Cerebellar nuclear complex (tissue), 1 donor: ENCODE results near the gene GPR32.
"Not testable (repeated sequence)": the region's sequence is repeated elsewhere in the genome, so short reads cannot be mapped to it uniquely, and the experiment has no call there.

ENCODE experiments used
- DNase-seq, 2 experiments: peaks; one replicate each; lab custom pipeline; 2025; lab: John Stamatoyannopoulos, UW

GPR32 gene, protein sequence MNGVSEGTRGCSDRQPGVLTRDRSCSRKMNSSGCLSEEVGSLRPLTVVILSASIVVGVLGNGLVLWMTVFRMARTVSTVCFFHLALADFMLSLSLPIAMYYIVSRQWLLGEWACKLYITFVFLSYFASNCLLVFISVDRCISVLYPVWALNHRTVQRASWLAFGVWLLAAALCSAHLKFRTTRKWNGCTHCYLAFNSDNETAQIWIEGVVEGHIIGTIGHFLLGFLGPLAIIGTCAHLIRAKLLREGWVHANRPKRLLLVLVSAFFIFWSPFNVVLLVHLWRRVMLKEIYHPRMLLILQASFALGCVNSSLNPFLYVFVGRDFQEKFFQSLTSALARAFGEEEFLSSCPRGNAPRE

DNA sequence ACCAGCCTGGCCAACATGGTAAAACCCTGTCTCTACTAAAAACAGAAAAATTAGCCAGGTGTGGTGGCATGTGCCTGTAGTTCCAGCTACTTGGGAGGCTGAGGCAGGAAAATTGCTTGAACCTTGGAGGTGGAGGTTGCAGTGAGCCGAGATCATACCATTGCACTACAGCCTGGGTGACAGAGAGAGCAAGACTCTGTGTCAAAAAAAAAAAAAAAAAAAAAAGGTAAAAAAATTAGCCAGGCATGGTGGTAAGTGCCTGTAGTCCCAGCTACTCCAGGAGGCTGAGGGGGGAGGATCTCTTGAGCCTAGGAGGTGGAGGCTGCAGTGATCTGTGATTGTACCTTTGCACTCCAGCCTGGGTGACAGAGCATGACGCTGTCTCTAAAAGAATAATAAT lies at the start of gene GPR32:
Gene GPR32 (plus strand): TSS at position 301 of the 400 bp plus-strand sequence. CDS start 137 bp downstream, outside the sequence.
- DNase-seq = not testable (repeated sequence)

DNA sequence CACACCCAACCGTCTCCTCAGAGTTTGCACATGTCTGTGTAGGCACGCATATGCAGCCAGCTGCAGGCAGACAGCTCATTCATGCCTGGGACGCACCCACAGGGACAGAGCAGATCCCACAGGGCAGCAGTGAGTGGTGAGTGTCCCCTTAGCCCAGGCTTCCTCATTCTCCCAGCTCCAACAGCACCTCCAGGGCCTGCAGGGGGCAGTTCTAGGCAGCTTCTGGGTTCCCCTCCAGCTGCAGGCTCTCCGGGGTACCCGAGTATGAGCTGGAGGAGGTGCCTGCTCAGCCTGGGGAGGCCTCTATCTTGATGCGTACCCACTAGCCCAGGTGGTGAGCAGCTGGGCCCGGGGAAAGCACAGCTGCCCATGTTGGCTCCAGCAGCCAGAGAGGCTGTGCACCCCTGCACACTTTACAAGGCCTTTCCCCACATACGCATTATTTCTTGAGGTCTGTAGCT lies 49.3 kb upstream of the GPR32 start:
- no peak for DNase-seq

DNA sequence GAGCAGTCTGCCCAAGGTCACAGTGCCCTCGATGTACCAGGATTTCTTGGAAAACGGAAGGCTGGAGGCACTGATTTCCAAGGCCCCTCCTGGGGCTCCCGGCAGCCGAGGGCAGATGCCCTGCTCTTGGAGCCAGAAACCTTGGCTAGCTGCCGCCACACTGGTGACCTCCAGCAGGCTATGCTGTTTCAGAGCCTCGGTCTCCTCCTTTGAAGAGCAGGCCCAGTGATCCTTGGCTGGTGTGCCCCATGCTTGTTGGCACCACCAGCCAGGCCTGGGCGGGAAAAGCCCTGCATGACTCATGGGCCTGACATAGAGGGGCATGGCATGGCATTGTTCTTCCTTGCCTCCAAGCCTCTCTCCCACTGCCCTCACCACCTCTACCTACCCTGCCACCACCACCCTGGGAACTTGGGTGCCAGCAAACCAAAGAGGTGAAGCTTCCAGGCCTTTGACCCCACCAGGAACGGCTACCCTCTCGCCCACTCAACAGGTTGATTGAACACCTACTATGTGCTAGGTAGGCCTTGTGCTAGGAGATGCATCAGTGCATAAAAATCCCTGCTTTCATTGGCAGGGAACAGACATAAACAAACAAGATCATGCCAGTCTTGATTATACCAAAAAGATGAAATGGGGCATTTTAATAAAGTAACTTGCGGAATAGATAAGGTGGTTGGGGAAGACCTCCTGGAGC lies 48.7 kb upstream of the GPR32 start:
- DNase-seq = no peak

DNA sequence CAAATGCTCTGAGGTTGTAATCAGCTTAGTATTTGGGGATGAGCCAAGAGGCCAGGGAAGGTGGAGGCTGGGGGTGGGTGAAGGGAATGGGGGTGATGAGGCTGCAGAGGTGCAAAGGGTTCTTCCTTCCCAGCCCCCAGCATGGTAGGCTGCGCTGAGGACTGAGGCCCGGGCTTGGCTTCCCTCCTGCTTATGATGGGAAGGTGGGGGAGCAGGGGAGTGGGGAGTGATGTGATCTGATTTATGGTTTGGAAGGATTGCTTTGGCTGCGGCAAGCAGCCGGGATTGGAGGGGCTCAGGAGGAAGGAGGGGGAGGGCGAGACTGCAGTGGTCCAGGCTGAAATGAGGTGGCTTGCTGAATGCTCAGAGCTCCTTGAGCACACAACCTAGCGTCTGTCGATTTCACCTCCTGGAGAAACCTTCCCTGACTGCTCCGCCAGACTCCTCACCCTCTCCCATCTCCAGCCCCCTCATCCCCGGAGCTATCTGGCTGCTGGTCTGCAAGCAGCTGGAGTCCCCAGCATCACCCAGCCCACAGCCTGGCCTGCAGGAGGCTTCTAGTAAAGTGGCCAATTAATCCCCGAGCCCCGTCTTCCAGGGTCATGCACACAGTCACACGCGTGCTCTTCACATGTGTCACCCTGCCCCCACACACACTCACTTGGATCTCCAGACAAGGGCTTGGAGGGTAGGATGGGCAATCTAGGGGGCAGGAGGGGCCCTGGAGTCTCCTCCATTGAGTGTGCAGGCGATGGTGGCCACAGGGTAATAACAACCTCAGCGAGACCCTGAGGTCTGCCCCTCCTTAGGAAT lies 47.9 kb upstream of the GPR32 start:
- DNase-seq = no peak

DNA sequence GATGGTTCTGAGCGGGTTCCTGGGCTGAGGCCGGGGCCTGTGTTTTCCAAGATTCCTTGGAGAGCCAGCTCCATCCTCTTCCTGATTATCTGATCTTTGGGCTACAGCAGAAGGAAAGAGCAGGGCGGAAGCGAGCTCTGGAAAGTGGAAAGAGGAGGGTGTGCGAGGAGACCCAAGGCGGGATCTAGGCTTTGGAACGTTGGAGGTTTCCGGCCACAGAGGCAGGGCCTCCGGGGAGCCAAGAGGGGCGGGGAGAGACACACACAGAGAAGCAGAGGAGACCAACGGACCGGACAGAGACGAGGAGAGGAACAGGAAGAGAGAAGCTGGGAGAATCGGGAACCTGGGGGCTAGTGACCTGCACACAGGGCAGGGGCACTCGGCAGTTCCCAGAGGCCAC lies 47.2 kb upstream of the GPR32 start, which contains the start of gene CLEC11A:
Gene CLEC11A (plus strand): TSS at position 296 of the 400 bp plus-strand sequence. CDS start 162 bp downstream, outside the sequence.
- no peak for DNase-seq

DNA sequence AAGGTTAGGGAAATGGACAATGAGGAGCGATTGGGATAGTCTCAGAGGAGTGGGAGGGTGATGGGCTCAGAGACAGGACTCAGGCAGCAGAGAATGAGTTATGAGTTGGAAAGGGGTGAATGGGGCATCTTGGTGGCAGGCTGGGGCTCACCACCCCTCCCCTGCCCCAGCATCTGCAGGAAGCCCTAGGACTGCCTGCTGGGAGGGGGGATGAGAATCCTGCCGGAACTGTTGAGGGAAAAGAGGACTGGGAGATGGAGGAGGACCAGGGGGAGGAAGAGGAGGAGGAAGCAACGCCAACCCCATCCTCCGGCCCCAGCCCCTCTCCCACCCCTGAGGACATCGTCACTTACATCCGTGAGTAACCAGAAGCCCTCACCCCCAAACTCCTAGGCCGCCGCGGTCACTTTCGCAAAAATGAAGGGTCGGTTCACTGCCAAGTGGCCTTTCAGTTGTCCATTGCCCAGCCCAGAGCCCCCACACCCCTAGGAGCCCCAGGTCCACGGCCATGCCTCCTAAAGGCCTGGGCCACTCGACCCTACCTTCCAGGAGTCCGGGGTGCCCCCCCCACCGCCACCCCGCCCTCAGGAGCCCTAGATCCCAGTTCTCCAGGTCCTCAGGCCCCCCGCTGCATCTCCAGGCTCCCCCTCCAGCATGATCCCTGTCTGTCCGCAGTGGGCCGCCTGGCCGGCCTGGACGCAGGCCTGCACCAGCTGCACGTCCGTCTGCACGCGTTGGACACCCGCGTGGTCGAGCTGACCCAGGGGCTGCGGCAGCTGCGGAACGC lies 46.3 kb upstream of the GPR32 start:
- no peak for DNase-seq

DNA sequence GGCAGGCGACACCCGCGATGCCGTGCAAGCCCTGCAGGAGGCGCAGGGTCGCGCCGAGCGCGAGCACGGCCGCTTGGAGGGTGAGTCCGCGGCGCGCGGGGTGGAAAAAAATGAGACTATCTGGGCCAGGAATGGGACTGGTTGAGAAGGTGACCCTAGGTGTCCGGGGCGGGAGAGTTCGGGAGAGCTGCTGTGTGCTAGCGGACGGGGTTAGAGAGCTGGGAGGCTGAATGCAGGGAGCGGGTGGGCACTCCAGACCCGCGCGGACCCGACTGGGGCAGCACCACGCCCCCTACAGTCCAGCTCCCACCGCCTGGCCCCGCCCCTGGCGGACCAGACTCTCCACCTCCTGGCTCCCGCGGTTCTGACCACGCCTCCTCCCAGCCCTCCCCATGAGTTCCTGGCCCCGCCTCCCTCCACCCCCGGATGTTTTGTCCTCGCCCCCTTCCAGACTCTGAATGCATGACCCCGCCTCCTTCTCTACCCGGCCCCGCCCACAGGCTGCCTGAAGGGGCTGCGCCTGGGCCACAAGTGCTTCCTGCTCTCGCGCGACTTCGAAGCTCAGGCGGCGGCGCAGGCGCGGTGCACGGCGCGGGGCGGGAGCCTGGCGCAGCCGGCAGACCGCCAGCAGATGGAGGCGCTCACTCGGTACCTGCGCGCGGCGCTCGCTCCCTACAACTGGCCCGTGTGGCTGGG lies 45.6 kb upstream of the GPR32 start:
- peak; percentile 97 to 99 for DNase-seq

DNA sequence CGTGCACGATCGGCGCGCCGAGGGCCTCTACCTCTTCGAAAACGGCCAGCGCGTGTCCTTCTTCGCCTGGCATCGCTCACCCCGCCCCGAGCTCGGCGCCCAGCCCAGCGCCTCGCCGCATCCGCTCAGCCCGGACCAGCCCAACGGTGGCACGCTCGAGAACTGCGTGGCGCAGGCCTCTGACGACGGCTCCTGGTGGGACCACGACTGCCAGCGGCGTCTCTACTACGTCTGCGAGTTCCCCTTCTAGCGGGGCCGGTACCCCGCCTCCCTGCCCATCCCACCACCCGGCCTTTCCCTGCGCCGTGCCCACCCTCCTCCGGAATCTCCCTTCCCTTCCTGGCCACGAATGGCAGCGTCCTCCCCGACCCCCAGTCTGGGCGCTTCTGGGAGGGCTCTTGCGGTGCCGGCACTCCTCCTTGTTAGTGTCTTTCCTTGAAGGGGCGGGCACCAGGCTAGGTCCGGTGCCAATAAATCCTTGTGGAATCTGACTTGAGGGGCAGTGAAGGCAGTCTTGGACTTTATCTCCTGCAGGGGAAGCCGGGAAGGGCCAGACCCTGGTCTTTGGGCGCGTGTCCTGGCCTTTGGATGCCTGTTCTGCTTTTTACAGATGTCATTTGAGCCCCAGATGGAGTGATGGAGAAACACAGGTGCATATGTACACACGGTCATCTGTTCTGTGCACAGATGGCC lies 44.9 kb upstream of the GPR32 start:
- DNase-seq = no peak

DNA sequence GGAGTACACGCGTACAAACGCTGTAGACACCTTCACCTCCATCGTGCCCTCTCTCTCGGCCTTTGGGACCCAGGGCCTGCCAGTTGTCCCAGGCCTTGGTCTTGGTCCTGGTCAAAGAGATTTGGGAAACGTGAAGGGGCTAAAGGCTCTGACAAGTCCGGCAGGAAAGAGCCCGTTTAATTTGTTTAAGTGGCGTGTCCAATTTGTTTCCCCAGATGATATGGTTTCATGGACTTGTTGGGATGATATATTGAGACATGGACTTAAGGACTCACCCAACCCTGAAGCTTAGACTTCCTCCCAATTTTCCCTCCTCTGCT lies 44.4 kb upstream of the GPR32 start:
- no peak for DNase-seq

DNA sequence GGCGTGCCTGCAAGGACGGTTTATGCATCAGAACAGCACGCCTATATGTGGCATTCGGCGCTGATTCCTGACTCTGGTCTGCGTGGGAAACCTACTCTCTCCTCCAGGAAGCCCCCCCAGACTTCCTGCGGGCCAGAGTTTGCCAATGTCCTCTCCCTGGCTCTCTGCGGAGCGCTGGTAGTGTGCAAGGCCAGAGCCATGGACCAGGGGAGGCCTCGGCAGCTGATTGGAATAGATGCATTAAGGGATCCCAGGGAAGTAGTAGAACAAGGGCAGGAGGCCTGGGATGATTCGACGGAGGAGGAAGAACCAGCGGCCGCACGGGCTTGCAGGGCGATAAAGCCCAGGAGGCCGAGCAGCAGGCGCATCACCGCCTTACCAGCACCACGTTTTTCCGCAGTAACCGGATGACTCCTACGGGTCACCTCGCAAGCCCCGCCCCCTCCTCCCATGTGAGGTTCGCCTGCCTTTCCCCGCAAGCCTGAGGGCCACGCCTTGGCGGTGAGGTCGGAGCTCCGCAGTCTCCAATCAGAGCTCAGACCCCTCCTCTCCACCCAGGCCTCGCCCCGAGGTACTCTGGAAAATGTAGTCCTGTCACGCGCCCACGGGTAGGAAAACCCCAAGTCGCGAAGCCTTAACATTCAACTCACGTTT lies 42.1 kb upstream of the GPR32 start:
- DNase-seq = peak; percentile 61 to 62

DNA sequence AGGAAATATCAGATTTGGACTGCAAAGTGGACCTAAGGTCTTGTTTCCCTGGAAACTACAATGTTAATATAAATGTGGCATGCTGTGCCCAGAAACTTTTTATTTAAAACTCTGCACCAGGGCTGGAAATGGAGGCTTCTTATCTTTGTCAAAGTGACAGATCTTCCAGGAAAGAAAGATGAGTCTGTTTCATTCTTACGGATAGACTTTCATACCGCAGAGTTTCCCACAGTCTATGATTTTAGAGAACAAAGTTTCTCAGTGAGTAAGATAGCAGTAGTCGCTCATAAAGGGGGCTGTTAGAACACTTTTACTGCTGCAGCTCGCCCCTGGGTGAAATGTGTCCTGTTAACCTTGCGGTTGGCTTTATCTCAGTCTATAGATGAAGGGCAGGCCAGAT lies 40.4 kb upstream of the GPR32 start:
- DNase-seq = no peak

DNA sequence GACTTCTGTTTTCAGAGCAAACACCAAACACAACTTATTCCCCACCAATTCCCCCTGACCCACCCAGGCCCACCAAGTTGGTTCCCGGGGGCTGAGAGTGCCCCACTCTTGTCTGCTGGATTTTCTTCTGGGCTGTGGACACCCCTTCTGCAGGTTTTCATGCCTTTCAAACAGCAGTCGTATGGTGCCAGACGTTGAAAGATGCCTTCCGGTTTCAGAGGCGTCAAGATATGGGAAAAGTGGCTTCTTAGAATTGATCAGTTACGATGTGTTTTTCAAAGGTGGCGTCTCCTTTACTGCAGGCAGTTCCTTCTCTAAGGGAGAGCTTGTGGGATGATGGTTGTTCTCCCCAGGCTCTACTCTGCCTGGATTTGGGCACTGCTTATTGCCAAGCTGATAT lies 34.4 kb upstream of the GPR32 start:
- no peak for DNase-seq

DNA sequence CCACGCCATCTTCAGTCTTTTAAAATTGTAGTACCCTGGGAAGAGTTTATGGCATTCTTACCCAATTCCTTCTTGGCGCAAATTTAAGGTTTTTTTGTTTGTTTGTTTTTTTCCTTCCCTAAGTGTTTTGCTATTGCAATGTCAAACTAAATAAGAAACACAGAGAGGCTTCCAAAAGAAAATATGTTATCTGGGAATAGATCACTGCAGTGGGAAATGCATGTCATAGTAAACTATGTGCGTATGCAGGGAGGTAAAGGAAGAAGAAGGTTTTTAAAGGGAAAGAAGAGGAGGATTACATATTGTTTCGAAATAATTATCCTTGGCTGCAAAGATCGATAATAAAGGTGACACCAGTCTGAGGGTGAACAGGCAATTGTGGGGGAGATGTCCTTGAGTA lies 33.9 kb upstream of the GPR32 start:
- DNase-seq = no peak

DNA sequence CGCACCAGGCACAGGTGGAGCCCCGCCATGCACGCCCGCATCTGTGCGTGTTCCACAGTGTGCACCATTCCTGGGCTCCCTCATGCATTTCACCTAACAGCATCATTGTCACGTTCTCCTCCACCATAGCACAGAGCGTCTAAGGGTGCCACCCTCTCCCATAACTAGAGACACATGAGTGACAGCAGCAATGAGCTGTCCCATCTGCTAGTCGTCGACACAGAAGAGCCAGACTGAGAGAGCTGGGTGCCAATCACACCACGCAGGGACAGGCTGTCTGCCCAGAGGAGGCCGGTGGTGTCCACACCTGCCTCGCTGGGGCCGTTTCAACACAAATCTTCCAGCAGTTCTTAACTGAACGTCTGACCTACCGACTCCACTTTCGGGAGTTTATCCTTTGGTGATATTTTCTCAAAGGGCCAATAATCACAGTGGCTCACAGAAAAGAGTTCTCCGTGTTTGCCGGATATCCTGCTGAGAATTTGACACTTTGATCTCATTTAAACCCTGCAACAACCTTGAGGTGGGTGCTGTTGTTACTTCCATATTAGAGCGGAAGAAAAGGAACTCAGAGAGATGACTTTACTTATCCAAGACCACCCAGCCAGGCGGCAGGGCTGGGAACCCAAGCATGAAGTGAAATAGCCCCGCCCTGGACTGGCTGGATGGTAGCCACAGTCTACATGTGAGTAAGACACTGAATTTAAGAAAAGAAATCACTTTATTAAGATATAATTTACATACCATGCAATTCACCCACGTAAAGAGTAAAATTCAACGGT lies 30.9 kb upstream of the GPR32 start:
- DNase-seq = no peak

DNA sequence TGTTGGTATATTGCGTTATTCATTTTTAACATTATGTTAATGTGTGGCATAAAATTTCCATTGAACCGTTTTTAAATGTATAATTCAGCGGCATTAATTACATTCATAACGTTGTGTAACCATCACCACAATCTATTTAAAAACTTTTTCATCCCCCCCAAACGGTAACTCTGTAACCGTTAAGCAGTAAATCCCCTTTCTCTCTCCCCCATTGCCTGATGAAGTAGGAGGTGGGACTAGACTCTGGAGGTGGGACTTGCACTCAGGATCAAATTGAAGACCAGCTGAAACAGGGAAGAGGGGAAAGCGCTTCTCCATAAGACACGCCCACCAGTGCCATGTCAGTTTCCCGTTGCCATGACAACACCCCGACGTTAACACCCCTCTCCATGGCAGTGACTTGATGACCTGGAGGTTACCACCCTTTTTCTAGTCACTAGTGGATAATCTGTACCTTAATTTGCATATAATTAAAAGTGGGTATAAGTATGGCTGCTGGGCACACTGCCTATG lies 30.3 kb upstream of the GPR32 start:
- DNase-seq = no peak

DNA sequence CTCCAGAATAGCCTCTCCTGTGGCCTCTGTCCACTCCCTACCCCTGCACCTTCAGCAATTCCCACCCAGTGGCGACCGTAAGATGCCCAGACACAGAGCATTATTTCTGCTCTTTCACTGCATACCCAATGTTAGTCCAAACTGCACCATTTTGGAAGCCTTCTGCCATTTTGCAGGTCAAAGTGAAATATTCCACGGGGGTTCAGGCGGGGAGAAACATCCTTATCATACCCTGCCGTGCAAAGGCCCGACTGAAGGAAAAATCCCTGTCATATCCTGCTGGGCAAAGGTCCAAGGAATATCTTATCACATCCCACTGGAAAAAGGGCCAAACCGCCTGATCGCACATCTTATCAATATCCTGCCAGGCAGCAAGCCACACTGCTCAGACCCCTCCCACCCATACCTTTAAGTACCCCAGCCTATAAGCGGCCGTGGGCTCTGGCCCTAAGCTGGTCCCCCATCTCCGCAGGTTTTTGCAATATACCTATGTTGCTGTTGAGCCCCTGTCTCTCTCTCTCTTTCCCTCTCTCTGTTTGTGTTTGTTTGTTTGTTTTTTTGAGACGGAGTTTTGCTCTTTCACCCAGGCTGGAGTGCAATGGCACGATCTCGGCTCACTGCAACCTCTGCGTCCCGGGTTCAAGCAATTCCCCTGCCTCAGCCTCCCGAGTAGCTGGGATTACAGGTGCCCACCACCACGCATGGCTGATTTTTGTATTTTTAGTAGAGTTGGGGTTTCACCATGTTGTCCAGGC lies 28.9 kb upstream of the GPR32 start:
- no peak for DNase-seq

DNA sequence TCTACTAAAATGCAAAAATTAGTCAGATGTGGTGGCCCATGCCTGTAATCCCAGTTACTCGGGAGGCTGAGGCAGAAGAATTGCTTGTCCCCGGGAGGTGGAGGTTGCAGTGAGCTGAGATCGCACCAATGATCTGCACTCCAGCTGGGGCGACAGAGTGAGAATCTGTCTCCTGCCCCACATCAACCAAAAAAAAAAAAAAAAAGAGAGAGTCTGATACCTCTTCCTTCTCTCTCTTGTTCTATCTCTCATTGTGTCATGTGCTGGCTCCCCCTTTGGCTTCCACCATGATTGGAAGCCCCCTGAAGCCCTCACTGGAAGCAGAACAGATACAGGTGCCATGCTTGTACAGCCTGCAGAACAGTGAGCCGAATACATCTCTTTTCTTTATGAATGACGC lies 26.7 kb upstream of the GPR32 start:
- no peak for DNase-seq

DNA sequence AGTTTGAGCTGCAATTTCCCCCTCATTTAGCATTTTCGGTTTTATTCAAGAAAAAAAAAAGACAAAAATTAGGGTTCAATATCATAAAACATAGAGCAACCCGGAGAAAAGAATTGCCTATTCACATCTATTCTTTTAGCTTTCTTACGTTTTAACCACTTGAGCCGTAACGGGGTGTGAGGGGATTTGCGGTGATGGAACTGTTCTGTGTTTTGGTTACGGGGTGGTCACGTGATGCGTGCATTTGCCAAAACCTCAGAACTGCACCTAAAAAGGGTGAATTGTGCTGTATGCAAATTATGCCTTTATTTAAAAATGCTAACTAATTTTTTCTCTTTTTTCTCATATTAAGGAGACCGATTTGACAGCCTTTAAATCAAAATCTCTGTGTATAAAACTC lies 25.0 kb upstream of the GPR32 start:
- DNase-seq = no peak
